ENCODE results near the gene MAP6D1.

DNA sequence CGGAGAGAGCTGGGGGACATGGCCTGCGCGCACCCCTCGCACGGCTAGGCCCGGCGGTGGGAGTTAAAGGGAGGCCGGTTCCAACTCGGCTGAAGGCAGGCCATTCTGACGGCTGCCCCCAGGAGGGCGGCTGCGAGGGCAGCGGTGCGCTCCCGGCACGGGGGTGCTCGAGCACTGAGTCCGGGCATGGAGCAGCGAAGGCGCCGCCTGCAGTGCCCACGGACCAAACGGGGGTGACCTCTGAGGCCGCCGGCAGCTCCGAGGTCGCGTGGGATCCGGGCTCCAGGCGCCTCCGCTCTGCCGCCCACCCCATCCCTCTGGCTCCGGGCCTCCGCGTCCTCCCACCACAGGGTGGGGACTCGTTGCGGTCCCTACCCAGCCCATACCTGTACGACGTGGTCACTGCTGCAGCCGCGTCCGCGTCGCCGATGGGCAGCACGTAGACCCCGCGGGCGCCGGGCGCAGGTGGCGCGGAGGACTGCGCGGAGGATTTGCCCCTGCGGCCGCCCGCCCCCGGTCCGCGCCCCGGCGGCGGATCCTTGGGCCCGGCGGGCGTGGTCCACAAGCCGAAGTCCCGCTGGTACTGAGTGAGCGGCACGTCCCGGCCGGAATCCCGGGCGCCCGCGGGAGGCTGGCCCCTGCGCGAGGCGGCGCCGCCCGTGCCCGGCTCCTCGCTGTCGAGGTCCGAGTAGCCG, 469 bp downstream of the MAP6D1 start:
- TF ChIP-seq, protein P1, sequence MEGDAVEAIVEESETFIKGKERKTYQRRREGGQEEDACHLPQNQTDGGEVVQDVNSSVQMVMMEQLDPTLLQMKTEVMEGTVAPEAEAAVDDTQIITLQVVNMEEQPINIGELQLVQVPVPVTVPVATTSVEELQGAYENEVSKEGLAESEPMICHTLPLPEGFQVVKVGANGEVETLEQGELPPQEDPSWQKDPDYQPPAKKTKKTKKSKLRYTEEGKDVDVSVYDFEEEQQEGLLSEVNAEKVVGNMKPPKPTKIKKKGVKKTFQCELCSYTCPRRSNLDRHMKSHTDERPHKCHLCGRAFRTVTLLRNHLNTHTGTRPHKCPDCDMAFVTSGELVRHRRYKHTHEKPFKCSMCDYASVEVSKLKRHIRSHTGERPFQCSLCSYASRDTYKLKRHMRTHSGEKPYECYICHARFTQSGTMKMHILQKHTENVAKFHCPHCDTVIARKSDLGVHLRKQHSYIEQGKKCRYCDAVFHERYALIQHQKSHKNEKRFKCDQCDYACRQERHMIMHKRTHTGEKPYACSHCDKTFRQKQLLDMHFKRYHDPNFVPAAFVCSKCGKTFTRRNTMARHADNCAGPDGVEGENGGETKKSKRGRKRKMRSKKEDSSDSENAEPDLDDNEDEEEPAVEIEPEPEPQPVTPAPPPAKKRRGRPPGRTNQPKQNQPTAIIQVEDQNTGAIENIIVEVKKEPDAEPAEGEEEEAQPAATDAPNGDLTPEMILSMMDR (IDR thresholded peaks at IDR 0.05) = no peak
- TF ChIP-seq EP300 (IDR thresholded peaks at IDR 0.05) (no peak), POLR2A (IDR thresholded peaks at IDR 0.05) (no peak), POLR2AphosphoS5 (IDR thresholded peaks at IDR 0.05) (no peak)
